Right lung (tissue), 5 donors: ENCODE measurements around the gene EID2. TPM values are rescaled to one million over a fixed set of nuclear protein-coding genes. Genes with fewer than 3 reads are reported as not detected.

Experiments used
- DNase-seq, 2 donors: peaks; one replicate each; pipeline ENCODE4 v3.0.0-alpha.2; 2013
- polyA plus RNA-seq, 5 donors: library from polyadenylated mRNA; unstranded; fragments of 120-200 nt; gene quantifications; one replicate each; pipeline versions ENCODE4 v1.2.1 to v1.2.3, GENCODE V29; 2013; ENCODE audit warnings: inconsistent platforms in 1 of 5, low replicate concordance in 1 of 5; ENCODE audit not compliant: insufficient read length in 5 of 5, insufficient read depth in 1 of 5

Gene EID2
- polyA plus RNA-seq, 5 donors: 11.7 to 17.9 (median 15.9) TPM

GRCh38 chr19:39542206-39542605, 2.2 kb upstream of the EID2 start:
- no peak for DNase-seq

DNA sequence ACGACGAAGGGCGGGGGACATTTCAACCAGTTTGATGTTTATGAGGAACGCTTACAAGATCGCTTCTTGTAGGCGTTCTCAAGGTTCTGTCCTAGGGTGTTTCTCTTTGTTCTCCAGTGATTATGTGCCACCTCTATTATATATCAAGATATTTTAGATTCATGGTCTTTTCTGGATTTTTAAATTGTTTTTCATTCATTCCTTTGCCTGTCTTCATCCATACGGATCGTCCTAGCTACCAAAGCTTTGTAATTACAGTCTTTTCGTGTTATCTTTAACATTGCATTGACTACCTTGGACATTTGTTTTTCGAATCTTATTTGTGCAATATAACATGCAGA, 342 bp upstream of the EID2 start:
- DNase-seq: no peak

- no peak for DNase-seq
Measured at GRCh38 chr19:39539165-39539517, 820 bp downstream of the EID2 start.

GRCh38 chr19:39533791-39534190, 6.2 kb downstream of the EID2 start:
- DNase-seq: no peak

- DNase-seq: no peak
Measured at GRCh38 chr19:39533003-39533512, 6.9 kb downstream of the EID2 start.

- peak; percentile 97 to 98 for DNase-seq
Measured at GRCh38 chr19:39532233-39533002, 7.5 kb downstream of the EID2 start, which contains the start of gene EID2B. TSS of gene EID2B (minus strand) at chr19:39532852. CDS start at chr19:39532802, 50 bp downstream.

DNA sequence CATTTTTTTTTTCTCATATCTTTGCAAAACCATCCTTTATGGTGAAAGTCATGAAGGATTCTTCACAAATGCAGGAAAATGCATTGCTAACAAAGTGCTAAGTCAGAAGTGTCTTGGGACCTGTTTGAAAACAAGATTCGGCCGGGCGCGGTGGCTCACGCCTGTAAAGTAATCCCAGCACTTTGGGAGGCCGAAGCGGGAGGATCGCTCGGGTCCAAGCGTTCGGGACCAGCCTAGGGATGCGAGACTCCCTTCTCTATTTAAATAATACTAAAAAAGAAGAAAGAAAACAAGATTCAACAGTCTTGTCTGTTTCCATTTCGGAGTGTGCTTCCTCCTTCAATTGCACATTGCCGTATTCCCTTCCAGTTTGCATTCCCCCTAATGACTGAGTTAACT, 8.1 kb downstream of the EID2 start:
- DNase-seq: no peak

DNA sequence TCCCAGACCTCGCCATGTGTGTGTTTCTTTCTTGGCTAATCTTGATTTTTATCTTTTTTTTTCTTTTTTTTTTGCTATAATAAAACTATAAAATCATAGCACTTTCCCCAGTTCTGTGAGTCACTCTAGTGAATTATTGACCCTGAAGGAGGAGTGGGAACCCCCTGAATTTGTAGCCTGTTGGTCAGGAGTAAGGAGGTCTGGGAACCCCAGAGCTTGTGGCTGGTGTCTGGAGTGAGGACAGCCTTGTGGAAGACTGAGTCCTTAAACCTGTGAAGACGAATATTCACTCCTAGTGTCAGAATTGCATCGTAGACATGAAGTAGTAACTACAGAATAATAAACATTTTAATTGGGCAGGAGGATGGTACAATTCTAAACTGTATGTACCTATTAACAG, 14.8 kb downstream of the EID2 start:
- DNase-seq: no peak

DNA sequence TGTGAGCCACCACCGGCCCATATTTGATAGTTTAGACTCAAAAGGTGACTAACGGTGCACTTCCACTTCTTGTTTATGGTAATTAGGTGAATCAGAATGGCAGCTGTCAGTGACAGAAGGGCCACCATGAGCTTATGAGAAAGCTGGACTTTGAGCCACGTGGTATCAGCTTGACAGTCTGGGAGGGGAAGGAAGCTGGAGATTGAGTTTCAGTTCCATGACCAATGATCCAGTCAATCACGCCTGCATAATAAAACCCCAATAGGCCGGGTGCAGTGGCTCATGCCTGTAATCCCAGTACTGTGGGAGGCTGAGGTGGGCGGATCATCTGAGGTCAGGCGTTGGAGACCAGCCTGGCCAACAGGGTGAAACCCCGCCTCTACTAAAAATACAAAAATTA, 15.5 kb downstream of the EID2 start:
- no peak for DNase-seq

GRCh38 chr19:39520541-39521484, 19.1 kb downstream of the EID2 start:
- no peak for DNase-seq

- DNase-seq: no peak
Measured at GRCh38 chr19:39518975-39519374, 21.0 kb downstream of the EID2 start.

DNA sequence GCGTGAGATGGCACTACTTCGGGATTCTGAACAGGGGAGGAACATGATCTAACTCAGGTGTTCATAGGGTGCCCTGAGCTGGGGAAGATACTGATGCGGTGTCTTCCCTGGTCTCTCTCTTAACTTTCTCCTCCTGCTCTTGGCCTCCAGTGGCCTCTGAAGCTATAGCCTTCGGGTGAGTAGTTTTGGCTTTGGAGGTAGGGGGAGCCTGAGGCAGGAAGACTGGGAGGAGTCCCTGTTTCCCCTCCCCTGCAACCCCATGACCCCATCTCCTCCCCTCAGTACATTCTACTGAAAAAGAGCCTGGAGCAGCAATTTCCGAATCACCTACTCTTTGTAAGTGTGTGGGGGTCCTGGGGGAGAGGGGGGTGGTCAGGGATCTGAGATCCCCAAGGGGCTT, 21.5 kb downstream of the EID2 start:
- no peak for DNase-seq

- DNase-seq: no peak
Measured at GRCh38 chr19:39517432-39517831, 22.5 kb downstream of the EID2 start.

GRCh38 chr19:39516270-39516669, 23.7 kb downstream of the EID2 start:
- DNase-seq: no peak

- DNase-seq: no peak
Measured at GRCh38 chr19:39515551-39516191, 24.3 kb downstream of the EID2 start.

DNA sequence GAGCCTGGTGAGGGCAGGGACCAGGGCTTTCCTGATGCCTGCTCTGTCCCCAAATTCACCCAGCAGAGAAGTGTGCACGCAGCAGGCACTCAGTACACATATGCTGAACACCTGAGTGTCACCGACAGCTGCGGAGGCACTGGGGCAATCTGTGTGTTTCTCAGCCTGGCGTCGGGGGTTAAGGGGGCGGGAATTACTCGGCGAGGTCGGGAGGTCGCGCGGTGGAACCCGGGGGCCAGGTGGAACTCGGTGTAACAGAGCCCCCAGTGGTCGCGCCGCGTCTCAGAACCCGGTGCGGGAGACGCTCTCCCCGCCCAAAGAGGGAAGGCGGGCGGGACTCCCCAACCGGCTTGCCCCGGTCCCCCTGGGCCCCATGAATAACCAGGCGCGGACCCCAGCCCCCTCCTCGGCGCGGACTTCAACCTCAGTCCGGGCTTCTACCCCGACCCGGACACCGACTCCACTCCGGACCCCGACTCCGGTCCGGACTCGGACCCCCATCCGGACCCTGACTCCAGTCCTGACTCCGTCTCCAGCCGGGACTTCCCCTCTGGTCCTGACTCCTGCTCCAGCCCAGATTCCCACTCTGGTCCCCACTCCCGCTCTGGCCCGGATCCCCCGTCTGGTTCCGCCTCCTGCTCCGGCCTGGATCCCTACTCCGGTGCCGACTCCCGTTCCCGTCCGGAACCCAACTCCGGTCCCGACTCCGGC, 25.0 kb downstream of the EID2 start, which contains the start of gene SELENOV:
Gene SELENOV, plus strand, starts transcription at position 300 of the 711 bp plus-strand sequence. Its CDS starts 74 bp downstream, at position 374.
- DNase-seq: no peak

DNA sequence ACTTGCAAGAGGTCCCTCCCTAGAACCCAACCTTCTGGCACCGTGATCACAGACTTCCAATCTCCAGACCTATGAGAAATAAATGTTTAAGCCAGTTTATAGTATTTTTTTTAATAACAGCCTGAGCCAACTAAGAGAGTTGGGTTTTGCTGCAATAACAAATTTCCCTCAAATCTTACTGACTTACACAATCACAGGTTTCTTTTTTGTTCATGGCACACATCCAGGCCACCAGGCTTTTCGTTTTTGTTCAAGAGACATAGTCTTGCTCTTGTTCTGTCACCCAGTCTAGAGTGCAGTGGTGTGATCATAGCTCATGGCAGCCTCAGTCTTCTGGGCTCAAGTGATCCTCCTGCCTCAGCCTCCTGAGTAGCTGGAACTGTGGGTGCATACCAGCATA, 27.0 kb downstream of the EID2 start:
- no peak for DNase-seq

- DNase-seq: no peak
Measured at GRCh38 chr19:39509233-39509632, 30.7 kb downstream of the EID2 start.

GRCh38 chr19:39508629-39509028, 31.3 kb downstream of the EID2 start:
- DNase-seq: no peak

DNA sequence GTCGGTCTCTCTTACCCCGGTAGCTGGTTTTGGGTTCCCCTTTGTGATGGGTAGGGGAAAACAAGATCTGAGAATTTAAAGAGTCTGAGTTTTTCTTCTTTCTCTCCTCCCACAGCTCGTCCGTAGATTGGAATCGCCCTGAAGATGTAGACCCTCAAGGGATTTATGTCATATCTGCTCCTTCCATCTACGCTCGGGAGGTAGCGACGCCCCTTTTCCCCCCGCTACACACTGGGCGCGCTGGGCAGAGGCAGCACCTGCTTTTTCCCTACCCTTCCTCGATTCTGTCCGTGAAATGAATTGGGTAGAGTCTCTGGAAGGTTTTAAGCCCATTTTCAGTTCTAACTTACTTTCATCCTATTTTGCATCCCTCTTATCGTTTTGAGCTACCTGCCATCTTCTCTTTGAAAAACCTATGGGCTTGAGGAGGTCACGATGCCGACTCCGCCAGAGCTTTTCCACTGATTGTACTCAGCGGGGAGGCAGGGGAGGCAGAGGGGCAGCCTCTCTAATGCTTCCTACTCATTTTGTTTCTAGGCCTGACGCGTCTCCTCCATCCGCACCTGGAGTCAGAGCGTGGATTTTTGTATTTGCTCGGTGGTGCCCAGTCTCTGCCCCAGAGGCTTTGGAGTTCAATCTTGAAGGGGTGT, 32.1 kb downstream of the EID2 start:
- DNase-seq: no peak
